ENCODE data around the gene TAF1L.

GRCh38 chr9:32581512-32582143 lies 53.8 kb downstream of the TAF1L start:
- no peak for TF ChIP-seq POLR2A (IDR thresholded peaks at IDR 0.05)
- peak; percentile 46 to 53 (median 50) for TF ChIP-seq CTCF (IDR thresholded peaks at IDR 0.05)
